Aorta (tissue), 5 donors: ENCODE measurements around the gene SPRR4. TPM values are rescaled to one million over a fixed set of nuclear protein-coding genes. Genes with fewer than 3 reads are reported as not detected.

Experiments
- ATAC-seq: fragments of 200-7000 bp; cut with Tn5 transposase; one replicate; pipeline ENCODE4 v1.9.1; 2022; ENCODE audit warnings: moderate library complexity; ENCODE audit not compliant: low FRiP score
- DNase-seq, 2 donors: peaks; one replicate each; pipeline ENCODE4 v3.0.0-alpha.2; 2020
- H3K27ac ChIP-seq, 2 donors: one replicate each; pipeline ENCODE4 v1.5.1; 2013; ENCODE audit warnings: low read length in 2 of 2, mild to moderate bottlenecking in 2 of 2, moderate library complexity in 2 of 2, control low read depth in 1 of 2, inconsistent platforms in 1 of 2, low read depth in 1 of 2
- H3K27me3 ChIP-seq, 2 donors: one replicate each; pipeline ENCODE4 v1.6.1; 2013; ENCODE audit warnings: control low read depth in 1 of 2, low read length in 1 of 2, mild to moderate bottlenecking in 1 of 2, moderate library complexity in 1 of 2; ENCODE audit not compliant: insufficient read depth in 2 of 2, control insufficient read depth in 1 of 2
- H3K36me3 ChIP-seq, 2 donors: one replicate each; pipeline ENCODE4 v1.6.1; 2013; ENCODE audit warnings: control low read depth in 1 of 2, low read length in 1 of 2, mild to moderate bottlenecking in 1 of 2; ENCODE audit not compliant: insufficient read depth in 2 of 2, control insufficient read depth in 1 of 2
- H3K4me1 ChIP-seq, 2 donors: one replicate each; pipeline ENCODE4 v1.6.1; 2013; ENCODE audit warnings: low read length in 2 of 2, control low read depth in 1 of 2, mild to moderate bottlenecking in 1 of 2, moderate library complexity in 1 of 2; ENCODE audit not compliant: insufficient read depth in 2 of 2, control insufficient read depth in 1 of 2
- H3K4me3 ChIP-seq, 2 donors: one replicate each; pipeline ENCODE4 v1.5.1; 2013; ENCODE audit warnings: low read length in 2 of 2, control low read depth in 1 of 2, mild to moderate bottlenecking in 1 of 2
- H3K9me3 ChIP-seq: one replicate; pipeline ENCODE4 v1.6.1; 2013; ENCODE audit warnings: mild to moderate bottlenecking, low read length; ENCODE audit not compliant: control insufficient read depth
- WGBS, 2 donors: extraction: QIAGEN DNeasy Blood & Tissue Kit; methylation state at CpG; one replicate each; pipeline ENCODE4 v1.1.7; 2013; 5-methylcytosine and 5-hydroxymethylcytosine counted together
- intact Hi-C, 2 donors: fragments of 100-400 bp; cut with DNase I; formaldehyde crosslinking; loops; one replicate each; pipeline versions ENCODE4 v1.14.2 to v1.15.0; 2022
- polyA plus RNA-seq, 2 donors: library from polyadenylated mRNA; stranded (reverse); fragments of 200-250 nt; gene quantifications; one replicate each; pipeline ENCODE4 v1.2.3, GENCODE V29; 2013
- total RNA-seq, 2 donors: library from RNA; stranded (reverse); fragmentation: NEBNext Ultra II Directional; extraction: Animal tissue kit (Norgen Biotek cat#: 25700); gene quantifications; one replicate each; pipeline ENCODE4 v1.2.1, GENCODE V29; 2021
- donor health status: healthy with polysubstance abuse.
- donor health status: Bipolar disorder and iron deficiency.
- donor health status: DM: no; HTN: no; CAD: no.
- donor health status: DM: no; HTN: no; CAD: no.
- donor health status: DM: yes; HTN: yes; CAD: no.

The SPRR4 gene
- total and polyA plus RNA-seq, 4 donors, result not detected

GRCh38 chr1:152961226-152961891, 9.1 kb upstream of the SPRR4 start:
- Histone ChIP-seq H3K36me3 (no peaks in the 10 kb centered on the region), H3K9me3 (peaks cover 2% of the 10 kb centered on the region), H3K27ac (no peak overlapping the region), H3K4me3 (no peak overlapping the region), H3K27me3 (no peaks in the 10 kb centered on the region), H3K4me1 (no peaks in the 10 kb centered on the region)
- intact Hi-C loops, result no loop called here
- 64 to 67% methylated on average over 7 of the region's 7 CpGs for WGBS, 2 donors
- DNase-seq (no peak), ATAC-seq (no peak)

GRCh38 chr1:152962876-152963415, 7.5 kb upstream of the SPRR4 start:
- Histone ChIP-seq H3K36me3 (no peaks in the 10 kb centered on the region), H3K4me3 (no peak overlapping the region), H3K27ac (no peak overlapping the region), H3K9me3 (no peaks in the 10 kb centered on the region), H3K4me1 (no peaks in the 10 kb centered on the region), H3K27me3 (no peaks in the 10 kb centered on the region)
- ATAC-seq (no peak), DNase-seq (no peak)
- intact Hi-C loops, result no loop called here
- WGBS, 2 donors, result 74 to 75% methylated on average over 2 of the region's 2 CpGs

- ATAC-seq (no peak), DNase-seq (no peak)
- H3K27me3 ChIP-seq, result no peaks in the 10 kb centered on the region
- WGBS, 2 donors, result 73 to 79% methylated on average over 1 of the region's 1 CpG
- intact Hi-C loops, result no loop called here
- no peaks in the 10 kb centered on the region for H3K9me3 ChIP-seq
- no peak overlapping the region for H3K27ac ChIP-seq
- no peaks in the 10 kb centered on the region for H3K36me3 ChIP-seq
- H3K4me3 ChIP-seq, result no peak overlapping the region
- H3K4me1 ChIP-seq, result no peaks in the 10 kb centered on the region
Observed at GRCh38 chr1:152964536-152964935, 5.9 kb upstream of the SPRR4 start.

GRCh38 chr1:152965853-152966252, 4.6 kb upstream of the SPRR4 start:
- WGBS, 2 donors, result 70% methylated on average over 4 of the region's 4 CpGs
- H3K4me1 ChIP-seq, result no peaks in the 10 kb centered on the region
- intact Hi-C loops, result no loop called here
- H3K9me3 ChIP-seq, result no peaks in the 10 kb centered on the region
- ATAC-seq, result no peak
- H3K4me3 ChIP-seq, result no peak overlapping the region
- DNase-seq, result no peak
- no peaks in the 10 kb centered on the region for H3K36me3 ChIP-seq
- no peaks in the 10 kb centered on the region for H3K27me3 ChIP-seq
- H3K27ac ChIP-seq, result no peak overlapping the region

GRCh38 chr1:152967201-152967600, 3.2 kb upstream of the SPRR4 start:
- WGBS, 2 donors, result 66 to 71% methylated on average over 7 of the region's 7 CpGs
- intact Hi-C loops, result no loop called here
- H3K27me3 ChIP-seq, result no peaks in the 10 kb centered on the region
- ATAC-seq (no peak), DNase-seq (no peak)
- H3K4me3 ChIP-seq, result no peak overlapping the region
- no peaks in the 10 kb centered on the region for H3K36me3 ChIP-seq
- no peaks in the 10 kb centered on the region for H3K4me1 ChIP-seq
- H3K9me3 ChIP-seq, result no peaks in the 10 kb centered on the region
- H3K27ac ChIP-seq, result no peak overlapping the region

GRCh38 chr1:152968248-152968647, 2.2 kb upstream of the SPRR4 start:
- WGBS, 2 donors, result 61 to 65% methylated on average over 2 of the region's 2 CpGs
- Histone ChIP-seq H3K4me1 (no peaks in the 10 kb centered on the region), H3K4me3 (no peak overlapping the region), H3K9me3 (no peaks in the 10 kb centered on the region), H3K27me3 (no peaks in the 10 kb centered on the region), H3K27ac (no peak overlapping the region), H3K36me3 (no peaks in the 10 kb centered on the region)
- ATAC-seq, result no peak
- DNase-seq, result no peak
- intact Hi-C loops, result no loop called here

GRCh38 chr1:152969036-152969435, 1.4 kb upstream of the SPRR4 start:
- Histone ChIP-seq H3K4me3 (no peak overlapping the region), H3K27me3 (no peaks in the 10 kb centered on the region), H3K4me1 (no peaks in the 10 kb centered on the region), H3K9me3 (no peaks in the 10 kb centered on the region), H3K36me3 (no peaks in the 10 kb centered on the region), H3K27ac (no peak overlapping the region)
- WGBS, 2 donors, result 71 to 79% methylated on average over 2 of the region's 2 CpGs
- DNase-seq (no peak), ATAC-seq (no peak)
- intact Hi-C loops, result no loop called here

GRCh38 chr1:152972196-152972886, 1.9 kb downstream of the SPRR4 start:
- H3K27me3 ChIP-seq, result no peaks in the 10 kb centered on the region
- H3K9me3 ChIP-seq, result peaks cover 1% of the 10 kb centered on the region
- DNase-seq (no peak), ATAC-seq (no peak)
- H3K27ac ChIP-seq, result no peak overlapping the region
- intact Hi-C loops, result no loop called here
- H3K36me3 ChIP-seq, result no peaks in the 10 kb centered on the region
- no peak overlapping the region for H3K4me3 ChIP-seq
- 69 to 75% methylated on average over 4 of the region's 4 CpGs for WGBS, 2 donors
- no peaks in the 10 kb centered on the region for H3K4me1 ChIP-seq

GRCh38 chr1:152976688-152977087, 6.2 kb downstream of the SPRR4 start:
- no peak overlapping the region for H3K27ac ChIP-seq

More at GRCh38 chr1:152976688-152977087, 6.2 kb downstream of the SPRR4 start:
- DNase-seq, result no peak
- Histone ChIP-seq H3K27me3 (no peaks in the 10 kb centered on the region), H3K9me3 (peaks cover 1% of the 10 kb centered on the region), H3K4me3 (no peak overlapping the region), H3K4me1 (no peaks in the 10 kb centered on the region), H3K36me3 (no peaks in the 10 kb centered on the region)
- ATAC-seq, result no peak
- 67 to 76% methylated on average over 1 of the region's 1 CpG for WGBS, 2 donors
- intact Hi-C loops, result no loop called here
